ENCODE measurements around the gene TNFRSF19.

- TF ChIP-seq CTCF (IDR thresholded peaks at IDR 0.05) (no peak), POLR2A (IDR thresholded peaks at IDR 0.05) (no peak)
These were observed 103.1 kb downstream of the TNFRSF19 start for GRCh38 chr13:23673354-23673753.

All from heart left ventricle (tissue), 13 donors.